ENCODE measurements around the gene AGBL2. TPM values are rescaled to one million over a fixed set of nuclear protein-coding genes. Genes with fewer than 3 reads are reported as not detected.

The AGBL2 gene
- total and polyA plus RNA-seq, 9 of the 15 experiments (the other 6 are each of a cell fraction or from before 2014, with no cell fraction given) = 0.57 to 6.5 (median 1.3) TPM

GRCh38 chr11:47672283-47672730, 42.9 kb downstream of the AGBL2 start (continued):
- TF ChIP-seq PTBP1 (IDR thresholded peaks at IDR 0.05; ENCODE audit: low read depth, low read length) (no peak), CEBPB (tag; IDR thresholded peaks at IDR 0.05) (no peak), SOX6 (IDR thresholded peaks at IDR 0.05) (peak; percentile 59), BHLHE40 (IDR thresholded peaks at IDR 0.05; ENCODE audit: low read length) (no peak), EHMT2 (IDR thresholded peaks at IDR 0.05) (peak; percentile 91), L3MBTL2 (IDR thresholded peaks at IDR 0.05) (peak; percentile 54; the same call in 1 of the 2 replicates), RUNX1 (IDR thresholded peaks at IDR 0.05; ENCODE audit: low read depth) (no peak), ZNF75A (CRISPR knock-in tag; IDR thresholded peaks at IDR 0.05) (no peak), MTA3 (IDR thresholded peaks at IDR 0.05; ENCODE audit: borderline replicate concordance) (0 out of 2 replicates have a peak, but pooled peaks have one; percentile 40), RBBP5 (IDR thresholded peaks at IDR 0.05; ENCODE audit: borderline replicate concordance, insufficient read depth, low read length, poor library complexity, severe bottlenecking) (no peak), SIX5 (IDR thresholded peaks at IDR 0.05; ENCODE audit: borderline replicate concordance in 1 of 2, insufficient read depth in 1 of 2, low read depth in 1 of 2, low read length in 2 of 2) (no peak), ELF1 (tag; IDR thresholded peaks at IDR 0.05) (no peak), HDAC2 (IDR thresholded peaks at IDR 0.05) (peak; percentile 33; the same call in 1 of the 2 replicates), MLLT1 (IDR thresholded peaks at IDR 0.05) (no peak), NFE2 (IDR thresholded peaks at IDR 0.05; ENCODE audit: low read depth) (peak; percentile 96), HDAC3 (IDR thresholded peaks at IDR 0.05; ENCODE audit: borderline replicate concordance, partially characterized antibody) (peak; percentile 16), ARNT (IDR thresholded peaks at IDR 0.05) (peak in 1 of 2 experiments; percentile 83; a peak in 1 of 4 replicates), SRSF1 (IDR thresholded peaks at IDR 0.05; ENCODE audit: low read depth, low read length) (no peak), PREB (CRISPR knock-in tag; IDR thresholded peaks at IDR 0.05) (no peak), RBM39 (optimal IDR thresholded peaks at IDR 0.05; ENCODE audit: low read depth, low read length) (no peak), SMAD2 (IDR thresholded peaks at IDR 0.05; ENCODE audit: low read depth, low read length) (no peak)
- TF ChIP-seq, protein P1, sequence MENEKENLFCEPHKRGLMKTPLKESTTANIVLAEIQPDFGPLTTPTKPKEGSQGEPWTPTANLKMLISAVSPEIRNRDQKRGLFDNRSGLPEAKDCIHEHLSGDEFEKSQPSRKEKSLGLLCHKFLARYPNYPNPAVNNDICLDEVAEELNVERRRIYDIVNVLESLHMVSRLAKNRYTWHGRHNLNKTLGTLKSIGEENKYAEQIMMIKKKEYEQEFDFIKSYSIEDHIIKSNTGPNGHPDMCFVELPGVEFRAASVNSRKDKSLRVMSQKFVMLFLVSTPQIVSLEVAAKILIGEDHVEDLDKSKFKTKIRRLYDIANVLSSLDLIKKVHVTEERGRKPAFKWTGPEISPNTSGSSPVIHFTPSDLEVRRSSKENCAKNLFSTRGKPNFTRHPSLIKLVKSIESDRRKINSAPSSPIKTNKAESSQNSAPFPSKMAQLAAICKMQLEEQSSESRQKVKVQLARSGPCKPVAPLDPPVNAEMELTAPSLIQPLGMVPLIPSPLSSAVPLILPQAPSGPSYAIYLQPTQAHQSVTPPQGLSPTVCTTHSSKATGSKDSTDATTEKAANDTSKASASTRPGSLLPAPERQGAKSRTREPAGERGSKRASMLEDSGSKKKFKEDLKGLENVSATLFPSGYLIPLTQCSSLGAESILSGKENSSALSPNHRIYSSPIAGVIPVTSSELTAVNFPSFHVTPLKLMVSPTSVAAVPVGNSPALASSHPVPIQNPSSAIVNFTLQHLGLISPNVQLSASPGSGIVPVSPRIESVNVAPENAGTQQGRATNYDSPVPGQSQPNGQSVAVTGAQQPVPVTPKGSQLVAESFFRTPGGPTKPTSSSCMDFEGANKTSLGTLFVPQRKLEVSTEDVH (IDR thresholded peaks at IDR 0.05; ENCODE audit: low read depth, partially characterized antibody) = no peak
- TF ChIP-seq, protein P2, sequence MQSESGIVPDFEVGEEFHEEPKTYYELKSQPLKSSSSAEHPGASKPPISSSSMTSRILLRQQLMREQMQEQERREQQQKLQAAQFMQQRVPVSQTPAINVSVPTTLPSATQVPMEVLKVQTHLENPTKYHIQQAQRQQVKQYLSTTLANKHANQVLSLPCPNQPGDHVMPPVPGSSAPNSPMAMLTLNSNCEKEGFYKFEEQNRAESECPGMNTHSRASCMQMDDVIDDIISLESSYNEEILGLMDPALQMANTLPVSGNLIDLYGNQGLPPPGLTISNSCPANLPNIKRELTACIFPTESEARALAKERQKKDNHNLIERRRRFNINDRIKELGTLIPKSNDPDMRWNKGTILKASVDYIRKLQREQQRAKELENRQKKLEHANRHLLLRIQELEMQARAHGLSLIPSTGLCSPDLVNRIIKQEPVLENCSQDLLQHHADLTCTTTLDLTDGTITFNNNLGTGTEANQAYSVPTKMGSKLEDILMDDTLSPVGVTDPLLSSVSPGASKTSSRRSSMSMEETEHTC (IDR thresholded peaks at IDR 0.05) = no peak

Data from K562 (cell line).